Activated CD4-positive, CD25-positive, alpha-beta regulatory T cell (primary cell): Measurements from ENCODE around the gene SORL1.
"Not testable (repeated sequence)": the region's sequence is repeated elsewhere in the genome, so short reads cannot be mapped to it uniquely, and the experiment has no call there.

ENCODE experiments used
- DNase-seq, 4 experiments: peaks; one replicate each; lab custom pipeline; 2025; lab: John Stamatoyannopoulos, UW

The SORL1 gene

DNA sequence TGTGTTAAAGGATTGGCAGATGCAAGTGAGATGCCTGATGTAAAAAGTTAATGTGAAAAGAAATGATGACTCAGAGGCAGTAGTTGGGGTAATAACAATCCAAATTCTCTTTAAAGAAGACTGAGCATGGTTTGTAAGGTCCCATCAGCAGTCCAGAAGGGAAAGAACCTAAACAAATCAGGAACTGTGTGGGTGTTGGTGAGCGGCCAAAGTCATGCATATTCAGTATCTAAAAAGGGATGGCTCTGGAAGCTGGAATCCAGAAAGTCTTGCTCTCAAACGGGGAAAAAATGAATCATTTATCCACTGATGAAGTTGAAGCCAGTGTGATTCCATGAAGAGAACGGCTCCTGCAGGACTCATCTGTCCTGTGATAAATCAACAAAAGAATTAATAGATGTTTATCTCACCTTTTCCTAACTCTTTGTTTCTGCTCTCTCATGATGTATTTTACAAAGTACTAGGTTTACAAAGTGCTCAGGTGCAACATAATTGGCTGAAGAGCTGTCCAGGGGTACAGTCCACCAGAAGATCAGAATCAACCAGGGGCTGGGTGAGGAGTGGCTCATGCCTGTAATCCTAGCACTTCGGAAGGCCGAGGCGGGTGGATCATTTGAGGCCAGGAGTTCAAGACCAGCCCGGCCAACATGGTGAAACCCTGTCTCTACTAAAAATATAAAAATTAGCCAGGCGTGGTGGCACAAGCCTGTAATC, 21.1 kb downstream of the SORL1 start:
- DNase-seq = no peak

DNA sequence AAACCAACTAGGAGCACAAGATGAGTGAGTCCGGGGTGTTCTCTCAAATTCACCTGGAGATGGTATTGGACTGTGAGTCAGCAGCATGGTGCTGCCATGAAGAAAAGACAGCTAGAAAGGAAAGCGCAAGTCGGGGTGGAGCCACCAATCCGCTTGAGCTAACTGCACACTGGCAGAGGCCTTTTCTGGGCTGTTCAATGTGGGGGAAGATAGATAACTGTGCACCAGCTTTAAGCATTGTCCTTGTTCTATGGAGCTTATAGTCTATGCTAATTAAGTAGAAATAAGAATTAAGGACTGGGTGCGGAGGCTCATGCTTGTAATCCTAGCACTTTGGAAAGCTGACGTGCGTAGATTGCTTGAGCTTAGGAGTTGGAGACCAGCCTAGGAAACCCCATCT, 22.6 kb downstream of the SORL1 start:
- DNase-seq = no peak

DNA sequence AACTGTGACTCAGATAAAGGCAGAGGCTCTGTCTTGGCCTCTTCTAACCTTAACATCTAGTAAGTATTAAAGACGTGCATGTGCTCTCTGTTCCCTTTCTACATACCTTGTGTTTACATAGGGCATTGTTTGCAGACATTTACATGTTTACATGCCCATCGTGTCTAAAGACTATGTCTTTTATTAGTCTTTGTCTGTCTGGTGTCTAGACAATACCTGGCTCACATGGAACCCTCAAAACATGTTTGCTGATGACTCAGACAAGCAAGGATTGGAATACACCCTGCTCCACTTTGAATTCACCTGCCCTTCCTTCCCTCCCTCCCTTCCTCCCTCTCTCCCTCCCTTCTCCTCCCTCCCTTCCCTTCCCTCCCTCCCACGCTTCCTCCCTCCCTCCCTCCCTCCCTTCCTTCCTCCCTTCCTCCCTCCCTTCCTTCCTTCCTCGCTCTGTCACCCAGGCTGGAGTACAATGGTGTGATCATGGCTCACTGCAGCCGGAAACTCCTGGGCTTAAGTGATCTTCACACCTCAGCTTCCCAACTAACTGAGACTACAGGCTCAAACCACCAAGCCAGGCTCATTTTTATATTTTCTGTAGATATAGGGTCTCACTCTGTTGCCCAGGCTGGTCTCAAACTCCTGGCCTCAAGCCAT, 24.4 kb downstream of the SORL1 start:
- no peak for DNase-seq

DNA sequence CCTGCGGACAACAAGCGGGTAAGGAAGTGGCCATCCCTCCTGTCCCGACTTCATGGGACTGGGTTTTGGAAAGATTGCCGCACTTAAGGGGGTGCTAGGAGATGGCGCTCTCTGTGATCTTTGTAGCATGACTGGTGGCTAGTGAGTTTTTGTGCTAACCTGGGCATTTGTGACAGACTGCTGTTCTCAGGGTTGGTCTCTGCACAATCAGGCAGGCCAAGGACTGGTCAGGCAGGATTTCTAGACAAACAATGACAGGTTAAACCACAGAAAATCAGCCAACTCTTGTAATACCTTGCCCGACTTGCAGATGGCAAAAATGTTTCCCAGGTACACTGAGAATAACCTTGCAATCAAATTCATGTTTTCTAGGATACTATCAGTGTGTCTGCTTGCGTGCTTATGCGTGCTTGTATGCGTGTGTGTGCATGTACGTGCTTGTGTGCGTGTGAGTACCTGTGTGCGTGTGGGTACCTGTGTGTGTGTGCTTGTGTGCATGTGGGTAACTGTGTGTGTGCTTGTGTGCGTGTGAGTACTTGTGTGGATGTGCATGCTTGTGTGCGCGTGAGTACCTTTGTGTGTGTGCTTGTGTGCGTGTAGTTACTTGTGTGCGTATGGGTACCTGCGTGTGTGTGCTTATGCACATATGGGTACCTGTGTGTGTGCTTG, 26.2 kb downstream of the SORL1 start:
- no peak for DNase-seq

DNA sequence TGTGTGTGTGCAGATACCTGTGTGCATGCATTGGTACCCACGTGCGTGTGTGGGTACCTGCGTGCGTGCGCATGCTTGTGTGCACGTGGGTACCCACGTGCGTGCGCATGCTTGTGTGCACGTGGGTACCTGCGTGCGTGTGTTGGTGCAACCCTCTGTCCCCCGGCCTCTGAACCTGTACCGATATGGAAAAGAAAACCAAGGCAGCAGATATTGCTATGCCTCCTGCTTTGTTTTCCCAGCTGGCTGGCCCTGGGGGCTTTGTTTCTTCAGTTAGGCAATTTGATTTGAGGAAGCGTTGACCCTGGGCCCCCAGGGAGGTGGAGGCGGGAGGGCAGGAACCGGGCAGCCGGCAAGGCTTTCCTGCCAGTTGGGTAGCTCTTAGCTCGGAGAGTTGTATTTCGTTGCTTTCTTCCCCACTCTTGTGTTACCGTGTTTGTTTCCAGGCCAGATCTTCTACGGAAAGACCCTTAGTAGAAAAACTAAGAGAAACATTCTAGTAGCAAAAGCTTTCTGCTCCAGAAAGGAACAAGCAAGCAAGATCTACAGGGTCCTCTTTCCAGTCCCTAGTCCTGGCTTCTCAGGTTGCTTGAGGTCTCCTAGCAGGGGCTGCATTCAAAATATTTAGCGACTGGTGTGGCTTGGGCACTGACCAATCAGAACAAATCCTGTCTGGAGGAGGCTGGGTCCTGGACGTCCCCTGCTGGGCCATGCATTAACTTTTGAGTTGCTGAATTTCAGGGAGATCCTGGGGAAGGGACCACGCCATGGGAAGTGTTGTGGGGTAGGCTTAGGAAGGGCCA, 27.0 kb downstream of the SORL1 start:
- no peak for DNase-seq

DNA sequence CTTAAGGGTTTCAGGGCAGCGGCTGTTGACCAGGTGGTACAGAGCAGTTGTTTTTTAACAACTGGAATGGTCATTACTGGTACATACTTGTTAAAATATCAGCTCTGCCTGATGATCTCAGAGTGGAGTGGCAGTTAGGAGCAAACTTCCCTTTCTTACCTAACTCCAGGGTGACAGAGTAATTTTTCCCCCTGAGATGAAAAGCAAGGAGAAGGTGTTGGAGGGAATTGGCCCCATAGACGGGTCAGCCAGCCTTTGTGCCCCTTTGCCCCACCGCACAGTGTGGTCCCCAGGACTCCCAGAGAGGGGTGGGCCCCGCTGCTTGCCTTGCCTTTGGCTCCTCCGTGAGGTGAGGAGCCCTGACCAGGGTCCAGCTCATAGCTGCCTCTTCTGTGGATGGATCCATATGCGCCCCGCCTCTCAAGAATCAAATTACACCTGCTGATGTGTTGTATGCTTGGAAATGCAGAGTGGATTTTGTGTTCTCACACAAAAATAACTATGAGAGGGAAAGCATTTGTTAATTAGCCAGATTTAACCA, 27.7 kb downstream of the SORL1 start:
- no peak for DNase-seq

DNA sequence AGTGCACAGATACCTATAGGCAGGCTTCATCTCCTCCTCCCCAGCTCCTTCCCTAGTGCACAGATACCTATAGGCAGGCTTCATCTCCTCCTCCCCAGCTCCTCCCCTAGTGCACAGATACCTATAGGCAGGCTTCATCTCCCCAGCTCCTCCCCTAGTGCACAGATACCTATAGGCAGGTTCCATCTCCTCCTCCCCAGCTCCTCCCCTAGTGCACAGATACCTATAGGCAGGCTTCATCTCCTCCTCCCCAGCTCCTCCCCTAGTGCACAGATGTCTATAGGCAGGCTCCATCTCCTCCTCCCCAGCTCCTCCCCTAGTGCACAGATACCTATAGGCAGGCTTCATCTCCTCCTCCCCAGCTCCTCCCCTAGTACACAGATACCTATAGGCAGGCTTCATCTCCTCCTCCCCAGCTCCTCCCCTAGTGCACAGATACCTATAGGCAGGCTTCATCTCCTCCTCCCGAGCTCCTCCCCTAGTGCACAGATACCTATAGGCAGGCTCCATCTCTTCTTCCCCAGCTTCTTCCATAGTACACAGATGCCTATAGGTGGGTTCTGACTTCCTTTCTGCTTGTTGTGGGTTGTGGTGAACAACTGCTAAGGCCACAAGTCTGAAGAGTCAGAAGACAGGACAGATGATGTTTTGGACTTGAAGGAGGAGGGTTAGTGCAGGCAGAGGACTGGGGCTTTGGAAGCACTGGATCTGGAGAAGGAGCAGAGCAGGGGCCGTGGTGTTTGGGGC, 29.5 kb downstream of the SORL1 start:
- DNase-seq = not testable (repeated sequence)

DNA sequence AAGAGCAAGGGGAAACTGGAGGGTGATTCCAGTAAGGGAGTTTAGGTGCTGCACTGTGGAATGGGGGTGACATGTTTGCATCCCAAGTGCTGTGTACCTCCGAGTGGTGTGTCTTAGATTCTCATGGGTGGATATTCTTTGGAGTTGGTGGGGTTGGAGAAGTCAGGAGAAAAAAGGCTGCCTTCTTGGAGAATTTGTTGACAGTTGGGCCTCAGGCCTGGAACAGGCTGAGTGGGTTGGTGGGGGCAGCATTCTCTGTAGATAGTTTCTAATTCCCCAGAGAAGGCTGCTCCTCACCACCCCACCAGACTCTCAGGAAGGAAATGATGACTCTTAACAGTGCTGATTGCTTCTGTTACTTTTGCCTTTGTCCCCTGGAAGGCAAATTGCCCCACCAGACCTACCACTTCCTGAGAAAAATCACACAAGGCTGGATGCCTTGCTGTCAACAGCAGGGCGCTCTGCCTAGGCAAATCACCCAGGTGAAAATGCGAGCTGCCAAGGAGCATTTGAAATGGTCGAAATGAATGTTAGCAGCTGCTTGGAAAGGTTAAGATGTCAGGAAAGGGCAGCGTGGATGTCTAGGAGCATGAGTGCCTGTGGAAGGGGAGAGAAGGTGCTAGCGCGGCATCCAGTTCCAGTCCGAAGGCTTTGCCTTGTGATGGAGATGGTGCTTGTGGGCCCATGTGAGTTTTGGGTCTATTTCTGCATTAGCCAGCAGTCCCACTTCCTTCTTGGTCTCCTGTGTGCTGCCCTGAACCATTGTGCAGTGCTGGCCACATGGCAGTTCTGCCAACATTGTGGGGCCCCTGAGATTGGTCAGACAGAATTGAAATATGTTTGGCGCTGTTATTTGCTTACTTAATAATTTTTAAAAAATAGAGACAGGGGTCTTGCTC, 30.4 kb downstream of the SORL1 start:
- DNase-seq = no peak

DNA sequence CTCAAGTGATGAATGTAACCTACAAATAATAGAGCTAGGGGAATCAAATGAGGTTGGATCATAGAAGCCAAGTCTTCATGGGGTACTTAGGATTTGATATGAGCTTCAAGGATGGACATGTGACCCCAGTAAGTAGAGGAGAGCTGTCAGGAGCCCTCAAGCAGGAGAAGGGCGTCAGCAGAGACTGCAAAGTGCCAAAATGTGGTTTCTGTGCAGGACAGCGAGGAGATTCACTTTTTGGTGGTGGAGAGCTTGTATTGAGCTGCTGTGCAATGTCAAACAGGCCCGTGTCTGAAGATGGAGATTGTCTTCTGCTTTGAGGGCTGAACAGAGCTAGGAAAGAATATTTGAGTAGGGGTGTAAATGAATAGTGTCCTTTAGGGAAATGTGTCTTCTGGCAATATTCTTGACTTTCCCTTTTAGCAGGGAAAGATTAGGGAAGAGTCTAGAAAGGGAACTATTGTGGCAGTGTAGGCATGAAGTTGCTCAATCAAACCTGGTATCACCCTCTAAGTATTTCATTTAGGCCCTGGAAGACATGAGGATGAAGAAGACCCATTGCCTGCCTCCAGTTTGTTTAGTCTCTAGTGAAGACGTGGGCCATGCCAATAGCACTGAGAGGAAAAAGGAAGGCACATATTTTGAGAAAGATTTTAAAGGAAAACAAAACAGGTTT, 31.8 kb downstream of the SORL1 start:
- DNase-seq = no peak

DNA sequence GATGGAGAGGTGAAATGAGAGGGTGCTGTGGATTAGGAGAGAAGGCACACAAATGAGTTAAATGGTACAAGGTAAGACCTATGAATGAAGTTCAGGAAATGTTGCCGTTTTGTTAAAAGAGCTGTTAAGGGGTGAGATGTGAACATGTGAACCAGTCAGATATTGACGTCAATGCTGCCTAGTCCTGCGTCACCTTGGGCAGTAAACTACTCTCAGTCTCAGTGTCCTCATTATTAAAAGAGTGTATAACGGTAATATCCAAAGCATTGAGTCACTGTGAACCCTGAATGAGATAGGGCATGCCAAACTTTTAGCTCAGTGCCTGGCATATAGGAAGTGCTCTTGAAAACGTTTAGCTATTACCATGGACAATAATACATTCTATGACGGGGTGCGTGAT, 33.1 kb downstream of the SORL1 start:
- no peak for DNase-seq

DNA sequence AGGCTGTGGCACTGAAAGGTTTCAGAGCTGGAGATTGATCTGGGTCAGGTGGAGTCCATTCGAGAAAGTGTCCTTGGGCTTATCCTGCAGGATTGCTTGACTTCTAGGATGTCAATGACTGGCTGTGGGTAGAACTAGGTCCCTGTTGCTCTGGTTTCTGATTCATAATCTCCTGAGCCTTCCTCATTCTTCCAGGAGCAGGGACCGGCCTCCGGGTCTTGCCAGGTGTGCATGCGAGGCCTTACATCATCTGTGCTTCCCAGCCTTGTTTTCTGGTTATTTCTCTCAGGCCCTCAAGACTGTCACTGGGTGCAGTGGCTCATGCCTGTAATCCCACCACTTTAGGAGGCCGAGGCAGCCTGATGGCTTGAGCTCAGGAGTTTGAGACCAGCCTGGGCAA, 33.9 kb downstream of the SORL1 start:
- no peak for DNase-seq

DNA sequence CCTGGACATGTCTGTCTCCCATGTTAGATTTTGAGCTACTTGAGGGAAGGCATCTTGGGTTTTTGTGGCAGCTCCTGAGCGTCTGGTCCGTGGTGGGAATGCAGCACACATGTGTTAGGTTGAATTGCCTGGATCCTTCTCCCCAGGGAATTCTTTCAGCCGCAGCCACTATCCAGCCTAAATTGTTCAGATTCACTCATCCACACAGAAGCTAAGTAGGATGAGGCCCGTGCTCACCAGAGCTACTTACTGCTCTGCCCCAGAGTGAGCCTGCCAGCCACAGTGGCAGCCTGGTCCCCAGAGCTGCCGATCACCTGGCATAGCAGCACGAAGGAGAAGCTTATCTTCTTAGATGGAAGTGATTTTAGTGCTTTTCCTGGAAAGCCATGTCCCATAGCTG, 35.1 kb downstream of the SORL1 start:
- DNase-seq = no peak

DNA sequence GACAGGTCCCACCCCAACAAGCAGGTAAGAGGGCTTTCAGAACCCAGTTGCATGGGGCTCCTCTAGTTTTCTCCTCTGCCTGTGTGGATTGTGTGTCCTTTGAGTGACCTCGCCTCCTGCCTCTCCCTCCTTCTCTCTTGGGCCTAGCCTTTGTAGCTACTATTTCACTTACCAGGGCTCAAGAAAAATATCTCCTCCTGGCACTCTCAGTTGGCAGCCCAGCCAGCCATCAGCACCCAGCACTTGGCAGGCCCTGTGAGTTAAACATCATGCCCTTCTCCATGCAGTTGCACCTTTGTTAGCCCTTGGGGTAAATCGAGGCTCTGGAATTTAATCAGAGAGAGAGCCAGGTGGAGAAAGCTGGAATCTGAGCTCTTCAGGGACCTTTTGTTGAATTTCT, 36.1 kb downstream of the SORL1 start:
- no peak for DNase-seq

DNA sequence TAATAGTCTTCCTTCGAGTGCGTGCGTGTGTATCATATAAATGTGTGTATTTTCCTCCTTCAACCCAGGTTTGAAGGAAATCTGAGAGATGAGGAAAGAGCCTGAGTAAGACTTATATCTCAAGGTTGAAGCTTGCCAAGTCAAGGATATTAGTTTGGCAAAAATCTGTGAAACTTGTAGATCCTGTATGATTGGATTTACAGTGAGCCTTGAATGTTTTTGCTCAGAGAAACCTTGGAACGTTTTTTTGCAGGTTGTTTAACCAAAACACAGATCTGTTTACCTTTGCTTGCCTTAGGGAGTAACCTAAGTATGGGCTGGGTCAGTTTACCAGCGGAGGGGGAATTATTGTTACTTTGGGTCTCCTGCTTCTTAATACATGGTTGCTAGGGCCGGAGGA, 36.5 kb downstream of the SORL1 start:
- no peak for DNase-seq

DNA sequence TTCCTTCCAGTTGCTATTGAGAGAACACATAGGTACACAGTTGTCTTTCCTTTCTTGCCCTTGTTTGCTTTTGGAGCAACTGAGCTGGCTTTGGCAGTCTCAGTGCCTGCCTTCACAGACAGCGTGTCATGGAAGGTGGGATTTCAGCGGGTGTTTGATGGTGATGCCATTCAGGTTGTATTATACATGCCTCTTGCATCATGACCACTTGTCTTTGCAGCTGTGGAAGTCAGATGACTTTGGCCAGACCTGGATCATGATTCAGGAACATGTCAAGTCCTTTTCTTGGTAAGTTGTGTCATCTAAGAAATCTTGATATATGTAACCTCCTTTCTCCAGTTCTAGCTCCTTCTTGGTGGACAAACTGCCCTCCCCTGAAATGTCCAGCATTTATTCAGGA, 37.7 kb downstream of the SORL1 start:
- DNase-seq = no peak

DNA sequence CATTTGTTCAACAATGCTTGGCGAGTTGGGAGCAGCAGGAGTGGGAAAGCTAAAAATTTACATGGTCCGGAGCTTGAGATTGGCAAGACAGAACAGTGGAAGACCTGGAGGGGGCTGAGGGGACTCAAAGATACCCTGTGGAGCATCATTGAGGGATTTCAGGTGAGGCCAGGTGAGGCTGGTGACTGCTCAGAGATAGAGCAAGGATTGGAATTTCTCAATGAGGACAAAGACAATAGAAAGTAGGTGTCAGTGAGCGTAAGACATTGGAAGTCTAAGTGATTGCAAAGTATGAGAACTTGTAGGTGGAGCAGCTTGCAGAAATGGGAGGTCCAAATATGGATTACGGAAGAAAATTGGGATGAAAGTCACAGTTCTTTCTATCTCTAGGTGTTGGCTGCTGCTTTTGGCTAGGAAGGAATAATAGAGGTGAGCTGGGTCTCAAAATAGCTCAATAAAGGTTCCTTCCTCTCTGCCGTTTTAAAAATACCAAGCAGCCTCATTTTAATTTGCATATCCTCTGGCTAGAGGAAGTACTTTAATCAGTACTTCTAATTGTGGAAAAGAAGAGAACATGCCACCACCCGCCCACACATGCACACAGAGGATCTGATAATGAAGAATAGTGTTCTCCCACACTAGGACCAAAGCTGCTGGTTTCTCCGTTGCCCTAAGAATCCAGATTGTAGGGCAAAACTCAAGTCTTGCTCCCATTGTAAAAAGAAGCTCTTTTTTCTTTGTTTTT, 42.4 kb downstream of the SORL1 start:
- no peak for DNase-seq

DNA sequence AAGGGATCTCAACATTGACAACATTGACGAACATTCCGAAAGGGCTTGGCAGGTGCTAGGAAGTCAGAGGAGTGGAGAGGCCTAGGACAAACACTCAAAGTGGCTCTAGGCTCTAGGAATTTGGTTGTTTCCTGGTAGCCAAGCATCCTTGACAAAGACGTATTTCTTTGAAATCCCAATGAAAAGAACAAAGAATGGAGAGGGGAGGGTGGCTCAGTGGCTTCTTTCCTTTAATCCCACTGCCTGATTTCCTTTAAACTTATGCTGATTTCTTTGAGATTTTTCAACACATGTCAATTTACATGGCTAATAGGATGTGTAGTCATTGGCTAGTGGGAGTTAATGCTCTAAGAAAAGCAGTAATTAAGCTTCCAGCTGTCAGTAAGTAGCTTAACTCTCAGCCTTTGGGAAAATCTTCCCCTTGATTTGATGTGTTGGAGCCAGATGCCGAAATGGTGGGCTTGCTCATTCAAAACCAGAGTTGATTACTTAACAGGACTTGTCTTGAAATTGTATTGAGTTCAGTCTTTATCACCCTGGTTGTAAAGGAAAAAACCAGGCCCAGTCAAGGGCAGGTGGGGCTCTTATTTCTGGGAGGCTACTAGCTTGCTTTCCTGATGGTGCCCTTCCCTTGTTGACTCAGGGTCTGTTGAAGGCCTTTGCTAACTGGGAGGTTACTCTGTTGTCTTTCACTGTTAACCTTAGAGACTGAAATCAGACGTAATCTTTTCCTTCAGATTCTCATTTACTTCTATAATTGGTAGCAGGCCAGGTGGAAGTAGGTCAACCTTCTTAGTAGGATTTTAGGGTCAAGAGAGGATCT, 45.3 kb downstream of the SORL1 start:
- no peak for DNase-seq

DNA sequence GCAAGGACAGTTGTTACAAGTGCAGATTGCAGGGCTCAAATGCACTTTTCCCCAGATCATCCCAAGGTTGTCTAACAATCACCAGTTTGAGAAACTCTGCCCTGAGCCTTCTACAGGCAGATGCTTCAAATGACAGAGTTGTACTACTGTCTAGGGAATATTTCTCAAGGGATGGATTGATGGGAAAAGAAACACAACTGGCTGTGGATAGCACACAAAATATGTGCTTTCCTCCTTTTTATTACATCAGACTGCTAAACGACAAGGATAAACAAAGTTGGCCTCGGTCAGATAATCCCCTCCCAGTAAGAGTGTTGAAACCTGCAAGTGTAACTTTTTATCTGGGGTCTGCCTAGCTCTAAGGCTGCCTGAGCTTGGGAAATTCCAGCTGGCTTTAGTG, 47.3 kb downstream of the SORL1 start:
- no peak for DNase-seq
